ENCODE measurements around the gene VAMP1.
A peak's percentile ranks its signal among the peaks of the same experiment; 100 is the strongest.

VAMP1 gene

GRCh38 chr12:6425590-6426531, 44.6 kb downstream of the VAMP1 start:
- H3K27ac ChIP-seq (replicated peaks): no peak overlapping the region

GRCh38 chr12:6424866-6425265, 45.6 kb downstream of the VAMP1 start:
- DNase-seq (ENCODE audit: low read depth in 1 of 2, low spot score in 1 of 2): peak in 1 of 2 experiments; percentile 7
- no peak overlapping the region for H3K27ac ChIP-seq (replicated peaks)
- TF ChIP-seq CTCF (IDR thresholded peaks at IDR 0.05; ENCODE audit: insufficient read depth, low read length) (no peak), SPI1 (IDR thresholded peaks at IDR 0.05; ENCODE audit: borderline replicate concordance, low read depth) (no peak), GABPA (IDR thresholded peaks at IDR 0.05; ENCODE audit: low read depth) (no peak), POLR2AphosphoS5 (IDR thresholded peaks at IDR 0.05; ENCODE audit: low read depth) (no peak), REST (IDR thresholded peaks at IDR 0.05; ENCODE audit: insufficient replicate concordance, low read depth) (no peak)
- H3K27me3 ChIP-seq (ENCODE audit: insufficient read depth, poor library complexity, severe bottlenecking): no peaks in the 10 kb centered on the region
- H3K4me3 ChIP-seq (replicated peaks; ENCODE audit: insufficient read depth, low read length): no peak overlapping the region

More at GRCh38 chr12:6425590-6426531, 44.6 kb downstream of the VAMP1 start:
- Histone ChIP-seq H3K4me3 (replicated peaks; ENCODE audit: insufficient read depth, low read length) (no peak overlapping the region), H3K27me3 (ENCODE audit: insufficient read depth, poor library complexity, severe bottlenecking) (no peaks in the 10 kb centered on the region)
- TF ChIP-seq POLR2AphosphoS5 (IDR thresholded peaks at IDR 0.05; ENCODE audit: low read depth) (no peak), SPI1 (IDR thresholded peaks at IDR 0.05; ENCODE audit: borderline replicate concordance, low read depth) (no peak), REST (IDR thresholded peaks at IDR 0.05; ENCODE audit: insufficient replicate concordance, low read depth) (no peak), CTCF (IDR thresholded peaks at IDR 0.05; ENCODE audit: insufficient read depth, low read length) (no peak)
- DNase-seq (ENCODE audit: low read depth in 1 of 2, low spot score in 1 of 2): peak in 1 of 2 experiments; percentile 29

- H3K27me3 ChIP-seq (ENCODE audit: insufficient read depth, poor library complexity, severe bottlenecking): no peaks in the 10 kb centered on the region
- TF ChIP-seq SPI1 (IDR thresholded peaks at IDR 0.05; ENCODE audit: borderline replicate concordance, low read depth) (no peak), REST (IDR thresholded peaks at IDR 0.05; ENCODE audit: insufficient replicate concordance, low read depth) (no peak), GABPA (IDR thresholded peaks at IDR 0.05; ENCODE audit: low read depth) (no peak), POLR2AphosphoS5 (IDR thresholded peaks at IDR 0.05; ENCODE audit: low read depth) (no peak), CTCF (IDR thresholded peaks at IDR 0.05; ENCODE audit: insufficient read depth, low read length) (no peak)
- no peak overlapping the region for H3K27ac ChIP-seq (replicated peaks)
- H3K4me3 ChIP-seq (replicated peaks; ENCODE audit: insufficient read depth, low read length): no peak overlapping the region
- DNase-seq (ENCODE audit: low read depth in 1 of 2, low spot score in 1 of 2): no peak
These were observed 46.5 kb downstream of the VAMP1 start for GRCh38 chr12:6424008-6424347.

Data from HL-60 (cell line).